GM19452 (cell line): Measurements from ENCODE around the gene GPC5.

Source experiments
- ATAC-seq: cut with Tn5 transposase; IDR thresholded peaks from one replicate; pipeline ENCODE4 v1.9.1; 2021; ENCODE audit not compliant: unreplicated experiment

GPC5 gene

GRCh38 chr13:92802776-92803175 lies 1404.4 kb downstream of the GPC5 start:
- ATAC-seq: no peak

GRCh38 chr13:92804346-92804745 lies 1405.9 kb downstream of the GPC5 start:
- ATAC-seq: no peak

- ATAC-seq: no peak
Measured at GRCh38 chr13:92804926-92805325, 1406.5 kb downstream of the GPC5 start.

- no peak for ATAC-seq
Measured at GRCh38 chr13:92805766-92806165, 1407.3 kb downstream of the GPC5 start.

GRCh38 chr13:92806215-92806614 lies 1407.8 kb downstream of the GPC5 start:
- ATAC-seq: no peak

GRCh38 chr13:92807353-92807752 lies 1408.9 kb downstream of the GPC5 start:
- no peak for ATAC-seq

GRCh38 chr13:92807966-92808365 lies 1409.5 kb downstream of the GPC5 start:
- ATAC-seq: no peak

- no peak for ATAC-seq
Measured at GRCh38 chr13:92821324-92821723, 1422.9 kb downstream of the GPC5 start.

GRCh38 chr13:92823059-92823458 lies 1424.6 kb downstream of the GPC5 start:
- ATAC-seq: no peak

GRCh38 chr13:92825938-92826596 lies 1427.6 kb downstream of the GPC5 start:
- no peak for ATAC-seq

GRCh38 chr13:92827503-92827902 lies 1429.1 kb downstream of the GPC5 start:
- ATAC-seq: no peak

- ATAC-seq: no peak
Measured at GRCh38 chr13:92829930-92830329, 1431.5 kb downstream of the GPC5 start.

- no peak for ATAC-seq
Measured at GRCh38 chr13:92830821-92831220, 1432.4 kb downstream of the GPC5 start.

- ATAC-seq: no peak
Measured at GRCh38 chr13:92833071-92833470, 1434.7 kb downstream of the GPC5 start.

GRCh38 chr13:92836171-92836570 lies 1437.8 kb downstream of the GPC5 start:
- ATAC-seq: no peak

- no peak for ATAC-seq
Measured at GRCh38 chr13:92838786-92839185, 1440.4 kb downstream of the GPC5 start.

- no peak for ATAC-seq
Measured at GRCh38 chr13:92842145-92842544, 1443.7 kb downstream of the GPC5 start.

GRCh38 chr13:92843549-92843948 lies 1445.1 kb downstream of the GPC5 start:
- ATAC-seq: no peak

GRCh38 chr13:92849381-92849780 lies 1451.0 kb downstream of the GPC5 start:
- ATAC-seq: no peak

- no peak for ATAC-seq
Measured at GRCh38 chr13:92864584-92865284, 1466.3 kb downstream of the GPC5 start.

- no peak for ATAC-seq
Measured at GRCh38 chr13:92873029-92873428, 1474.6 kb downstream of the GPC5 start.

- ATAC-seq: no peak
Measured at GRCh38 chr13:92886535-92887077, 1488.2 kb downstream of the GPC5 start.
